Right lobe of liver (tissue), 6 donors: ENCODE measurements around the gene RANBP17. TPM values are rescaled to one million over a fixed set of nuclear protein-coding genes. Genes with fewer than 3 reads are reported as not detected.

Experiments
- ATAC-seq, 4 donors: fragments of 200-7000 bp; cut with Tn5 transposase; one replicate each; pipeline ENCODE4 v1.9.1; 2020; ENCODE audit warnings: mild to moderate bottlenecking in 4 of 4, moderate library complexity in 4 of 4
- DNase-seq, 3 donors: peaks; one replicate each; pipeline ENCODE4 v3.0.0-alpha.2; 2020
- H3K27ac ChIP-seq, 3 donors: fragments of 200-600 bp; one replicate each; pipeline ENCODE4 v1.8.0; 2022
- H3K27me3 ChIP-seq, 2 donors: fragments of 200-600 bp; one replicate each; pipeline ENCODE4 v1.8.0; 2022
- H3K36me3 ChIP-seq, 4 donors: fragments of 200-600 bp; sonication (generic) in 1 of 4; one replicate each; pipeline versions ENCODE4 v1.5.1 to v1.8.0; 2017 to 2022; ENCODE audit warnings: control low read depth in 1 of 4
- H3K4me1 ChIP-seq, 4 donors: fragments of 200-600 bp; sonication (generic) in 1 of 4; one replicate each; pipeline versions ENCODE4 v1.5.1 to v1.8.0; 2017 to 2022; ENCODE audit warnings: control low read depth in 1 of 4
- H3K4me3 ChIP-seq, 3 donors: fragments of 200-600 bp; one replicate each; pipeline ENCODE4 v1.8.0; 2022
- H3K9me3 ChIP-seq, 4 donors: fragments of 200-600 bp; sonication (generic) in 1 of 4; one replicate each; pipeline versions ENCODE4 v1.5.1 to v1.8.0; 2017 to 2022; ENCODE audit warnings: control low read depth in 1 of 4
- POLR2A ChIP-seq: fragments of 450-650 bp; IDR thresholded peaks from one replicate; pipeline ENCODE4 v1.6.1; 2017; ENCODE audit warnings: antibody characterized with exemption, mild to moderate bottlenecking
- WGBS: methylation state at CpG from one replicate; pipeline ENCODE4 v1.1.6; 2018; ENCODE audit warnings: low coverage, low lambda C conversion rate; ENCODE audit not compliant: insufficient coverage; ENCODE audit errors: missing lambda C conversion rate; 5-methylcytosine and 5-hydroxymethylcytosine counted together
- intact Hi-C, 2 donors: fragments of 100-400 bp; cut with DNase I; formaldehyde crosslinking; loops; one replicate each; pipeline versions ENCODE4 v1.11.2 to v1.14.1; 2022
- total RNA-seq, 6 experiments: library from RNA; depleted of rRNA in 2 of 6; stranded (reverse); fragments of >200 nt in 2 of 6; fragmentation: NEBNext Ultra II Directional in 3 of 6; extraction: Animal tissue kit (Norgen Biotek cat#: 25700) in 3 of 6; gene quantifications; one replicate each; pipeline versions ENCODE4 v1.1.0 to v1.2.4, GENCODE V29; 2016 to 2023
- TF ChIP-seq, protein P1 (sequence below), 4 donors: fragments of 200-600 bp in 3 of 4; fragments of 450-650 bp in 1 of 4; IDR thresholded peaks; one replicate each; pipeline versions ENCODE4 v1.5.1 to v1.8.0; 2016 to 2022; ENCODE audit warnings: antibody characterized with exemption in 4 of 4, mild to moderate bottlenecking in 2 of 4
- donor health status: DM: no; HTN: yes; CAD: no.
- donor health status: DM: no; HTN: no; CAD: no.
- donor health status: DM: no; HTN: no; CAD: no.
- donor health status: DM: no; HTN: yes; CAD: no.
- donor health status: DM: no; HTN: yes; CAD: no.

The RANBP17 gene
- total RNA-seq, 6 experiments from 2014 or later, result 1.5 to 5.7 (median 4.7) TPM

DNA sequence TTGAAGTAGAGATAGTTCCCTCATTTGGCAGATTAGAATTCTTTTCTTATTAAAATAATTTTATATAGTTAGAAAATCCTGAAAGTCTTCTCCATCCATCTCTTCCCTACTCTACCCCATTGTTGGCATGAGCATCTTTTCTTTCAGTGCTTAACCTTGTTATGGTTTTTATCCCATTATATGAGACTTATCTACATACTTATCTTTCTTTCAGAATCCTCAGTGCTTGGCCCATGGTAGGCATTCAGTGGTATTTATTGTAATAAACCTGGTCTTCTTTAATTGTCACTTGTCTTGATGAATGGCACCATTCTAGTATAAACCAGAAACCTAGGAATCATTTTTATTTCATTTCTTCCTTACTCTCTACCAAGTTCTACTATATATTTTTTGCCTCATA, 277.4 kb downstream of the RANBP17 start:
- no peaks in the 10 kb centered on the region for H3K36me3 ChIP-seq
- TF ChIP-seq POLR2A, result no peak
- TF ChIP-seq, protein P1, sequence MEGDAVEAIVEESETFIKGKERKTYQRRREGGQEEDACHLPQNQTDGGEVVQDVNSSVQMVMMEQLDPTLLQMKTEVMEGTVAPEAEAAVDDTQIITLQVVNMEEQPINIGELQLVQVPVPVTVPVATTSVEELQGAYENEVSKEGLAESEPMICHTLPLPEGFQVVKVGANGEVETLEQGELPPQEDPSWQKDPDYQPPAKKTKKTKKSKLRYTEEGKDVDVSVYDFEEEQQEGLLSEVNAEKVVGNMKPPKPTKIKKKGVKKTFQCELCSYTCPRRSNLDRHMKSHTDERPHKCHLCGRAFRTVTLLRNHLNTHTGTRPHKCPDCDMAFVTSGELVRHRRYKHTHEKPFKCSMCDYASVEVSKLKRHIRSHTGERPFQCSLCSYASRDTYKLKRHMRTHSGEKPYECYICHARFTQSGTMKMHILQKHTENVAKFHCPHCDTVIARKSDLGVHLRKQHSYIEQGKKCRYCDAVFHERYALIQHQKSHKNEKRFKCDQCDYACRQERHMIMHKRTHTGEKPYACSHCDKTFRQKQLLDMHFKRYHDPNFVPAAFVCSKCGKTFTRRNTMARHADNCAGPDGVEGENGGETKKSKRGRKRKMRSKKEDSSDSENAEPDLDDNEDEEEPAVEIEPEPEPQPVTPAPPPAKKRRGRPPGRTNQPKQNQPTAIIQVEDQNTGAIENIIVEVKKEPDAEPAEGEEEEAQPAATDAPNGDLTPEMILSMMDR (IDR thresholded peaks at IDR 0.05), result no peak
- no peaks in the 10 kb centered on the region for H3K9me3 ChIP-seq
- H3K4me1 ChIP-seq, result no peaks in the 10 kb centered on the region
- no peak overlapping the region for H3K4me3 ChIP-seq
- ATAC-seq (no peak), DNase-seq (no peak)
- H3K27ac ChIP-seq, result no peak overlapping the region
- H3K27me3 ChIP-seq, result no peaks in the 10 kb centered on the region
- intact Hi-C loops, result no loop called here

DNA sequence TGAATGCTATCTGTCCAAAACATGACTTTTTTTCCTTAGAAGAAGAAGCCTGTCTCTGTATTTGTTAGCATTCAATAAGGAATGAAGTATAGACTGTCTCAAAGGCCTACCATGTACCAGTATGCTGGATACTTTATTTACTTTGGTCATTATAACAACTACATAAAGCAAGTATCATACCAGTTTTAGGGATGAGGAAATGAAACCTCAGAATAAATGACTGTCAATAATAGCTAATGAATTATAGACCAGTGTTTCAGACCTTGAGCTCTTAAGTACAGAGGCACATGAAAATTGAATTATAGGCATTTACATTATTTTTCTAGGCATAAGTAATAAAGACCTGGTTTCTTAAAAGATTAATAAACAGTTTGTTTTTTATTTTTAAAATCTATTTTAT, 280.8 kb downstream of the RANBP17 start:
- H3K27me3 ChIP-seq, result no peaks in the 10 kb centered on the region
- H3K36me3 ChIP-seq, result no peaks in the 10 kb centered on the region
- H3K9me3 ChIP-seq, result no peaks in the 10 kb centered on the region
- no peak overlapping the region for H3K27ac ChIP-seq
- no peak overlapping the region for H3K4me3 ChIP-seq
- H3K4me1 ChIP-seq, result no peaks in the 10 kb centered on the region
- ATAC-seq (no peak), DNase-seq (no peak)
- intact Hi-C loops, result no loop called here
- TF ChIP-seq, protein P1 (IDR thresholded peaks at IDR 0.05), result no peak
- TF ChIP-seq POLR2A, result no peak

DNA sequence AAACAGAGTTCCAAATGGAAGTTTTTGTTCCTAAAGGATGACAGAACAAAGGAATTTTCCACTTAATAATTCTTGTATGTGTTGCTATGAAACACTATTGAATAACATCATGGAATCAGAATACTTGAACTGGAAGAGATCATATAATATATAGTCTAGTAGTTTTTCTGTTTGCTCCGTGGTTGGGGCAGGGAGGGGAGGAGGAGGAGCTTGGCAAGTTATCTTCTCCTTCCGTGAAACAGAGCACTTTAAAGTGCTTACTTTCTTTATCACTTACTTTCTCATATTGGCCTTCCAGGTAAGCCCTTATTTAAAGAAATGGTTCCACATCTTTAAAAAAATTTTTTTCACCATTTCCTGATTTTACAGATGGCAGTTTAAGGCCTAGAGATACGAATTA, 281.4 kb downstream of the RANBP17 start:
- ATAC-seq, result no peak
- no peak for TF ChIP-seq POLR2A
- TF ChIP-seq, protein P1 (IDR thresholded peaks at IDR 0.05), result no peak

DNA sequence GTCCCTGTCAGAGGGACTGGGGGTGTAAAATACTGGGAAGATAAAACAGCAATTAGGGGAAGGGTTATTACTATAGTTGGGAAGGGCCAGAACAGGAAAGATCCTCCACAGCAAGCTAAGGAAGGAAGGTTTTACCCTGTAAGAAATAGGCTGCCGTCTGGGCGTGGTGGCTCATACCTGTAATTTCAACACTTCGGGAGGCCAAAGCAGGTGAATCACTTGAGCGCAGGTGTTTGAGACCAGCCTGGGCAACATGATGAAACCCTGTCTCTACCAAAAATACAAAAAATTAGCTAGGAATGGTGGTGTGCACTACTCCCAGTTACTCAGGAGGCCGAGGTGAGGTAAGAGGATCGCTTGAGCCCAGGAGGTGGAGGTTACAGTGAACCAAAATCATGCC, 282.1 kb downstream of the RANBP17 start:
- Histone ChIP-seq H3K4me3 (no peak overlapping the region), H3K36me3 (no peaks in the 10 kb centered on the region), H3K27ac (no peak overlapping the region), H3K9me3 (no peaks in the 10 kb centered on the region), H3K4me1 (no peaks in the 10 kb centered on the region), H3K27me3 (no peaks in the 10 kb centered on the region)
- WGBS, result 91% methylated on average over 5 of the region's 6 CpGs
- ATAC-seq (no peak), DNase-seq (no peak)
- intact Hi-C loops, result no loop called here
- TF ChIP-seq, protein P1 (IDR thresholded peaks at IDR 0.05), result no peak
- no peak for TF ChIP-seq POLR2A

More for the DNA sequence above, 281.4 kb downstream of the RANBP17 start:
- no peaks in the 10 kb centered on the region for H3K4me1 ChIP-seq
- no peaks in the 10 kb centered on the region for H3K36me3 ChIP-seq
- no peaks in the 10 kb centered on the region for H3K9me3 ChIP-seq
- WGBS, result 50% methylated on average over 3 of the region's 3 CpGs
- H3K27me3 ChIP-seq, result no peaks in the 10 kb centered on the region
- no peak overlapping the region for H3K4me3 ChIP-seq
- intact Hi-C loops, result no loop called here
- H3K27ac ChIP-seq, result no peak overlapping the region
- no peak for DNase-seq

DNA sequence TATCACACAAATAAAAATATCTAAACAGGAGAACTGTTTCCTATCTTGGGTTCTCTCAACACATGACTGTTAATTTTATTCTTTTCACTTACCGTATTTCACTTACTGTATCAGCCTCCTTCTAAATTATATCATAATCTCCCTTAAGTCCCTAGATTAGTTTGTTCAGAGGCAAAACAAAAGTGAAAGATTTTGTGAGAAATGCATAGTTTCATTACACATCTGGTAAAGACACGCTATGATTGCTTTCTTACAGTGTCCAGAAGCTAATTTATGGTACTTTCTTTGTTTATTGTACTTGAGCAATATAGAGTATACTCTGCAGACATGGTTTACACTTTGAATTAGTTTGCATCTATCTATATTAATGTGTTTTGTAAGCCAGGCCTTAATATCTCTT, 287.5 kb downstream of the RANBP17 start:
- TF ChIP-seq, protein P1 (IDR thresholded peaks at IDR 0.05), result no peak
- no peak for TF ChIP-seq POLR2A
- DNase-seq (no peak), ATAC-seq (no peak)
- H3K9me3 ChIP-seq, result no peaks in the 10 kb centered on the region
- no peak overlapping the region for H3K27ac ChIP-seq
- H3K4me1 ChIP-seq, result no peaks in the 10 kb centered on the region
- no peak overlapping the region for H3K4me3 ChIP-seq
- no peaks in the 10 kb centered on the region for H3K27me3 ChIP-seq
- no peaks in the 10 kb centered on the region for H3K36me3 ChIP-seq
- WGBS, result 65% methylated on average over 2 of the region's 2 CpGs
- intact Hi-C loops, result no loop called here
